Nephron (organoid): ENCODE data around the gene RDH14.

Source experiments
- H3K27ac Mint-ChIP-seq, 3 experiments: 2 replicates each; pipeline ENCODE4 v1.8.0; 2020; ENCODE audit warnings: mixed read lengths in 3 of 3, mild to moderate bottlenecking in 2 of 3, moderate library complexity in 1 of 3
- H3K27me3 Mint-ChIP-seq: 2 replicates; pipeline ENCODE4 v1.8.0; 2021; ENCODE audit warnings: low read depth, mild to moderate bottlenecking, moderate library complexity, mixed read lengths
- H3K36me3 Mint-ChIP-seq: 2 replicates; pipeline ENCODE4 v1.8.0; 2020; ENCODE audit warnings: low read depth, mixed read lengths
- H3K4me1 Mint-ChIP-seq: 2 replicates; pipeline ENCODE4 v1.8.0; 2020; ENCODE audit warnings: mixed read lengths
- H3K4me3 Mint-ChIP-seq, 3 experiments: 2 replicates each; pipeline ENCODE4 v1.8.0; 2020; ENCODE audit warnings: mild to moderate bottlenecking in 3 of 3, mixed read lengths in 3 of 3, moderate library complexity in 2 of 3
- H3K9me3 Mint-ChIP-seq: 2 replicates; pipeline ENCODE4 v1.8.0; 2020; ENCODE audit warnings: mixed read lengths
- CTCF ChIP-seq, 3 experiments: fragments of 200-600 bp; sonication (generic); IDR thresholded peaks; one replicate each; pipeline ENCODE4 v1.5.0; 2021; ENCODE audit warnings: antibody characterized with exemption in 3 of 3; ENCODE audit not compliant: unreplicated experiment in 3 of 3

The RDH14 gene

GRCh38 chr2:18584608-18584954 lies 24.1 kb upstream of the RDH14 start:
- no peak for TF ChIP-seq CTCF (IDR thresholded peaks at IDR 0.05; ENCODE audit: unreplicated experiment in 3 of 3)
- no peak overlapping the region for H3K27ac Mint-ChIP-seq
- no peaks in the 10 kb centered on the region for H3K4me1 Mint-ChIP-seq
- peaks cover 20% of the 10 kb centered on the region for H3K36me3 Mint-ChIP-seq
- H3K4me3 Mint-ChIP-seq: no peak overlapping the region
- H3K27me3 Mint-ChIP-seq: peaks cover 4% of the 10 kb centered on the region
- H3K9me3 Mint-ChIP-seq: peaks cover 19% of the 10 kb centered on the region

GRCh38 chr2:18583905-18584607 lies 23.6 kb upstream of the RDH14 start:
- Mint-ChIP-seq H3K4me3 (no peak overlapping the region), H3K9me3 (peaks cover 25% of the 10 kb centered on the region), H3K27ac (no peak overlapping the region), H3K27me3 (peaks cover 4% of the 10 kb centered on the region), H3K4me1 (no peaks in the 10 kb centered on the region), H3K36me3 (peaks cover 20% of the 10 kb centered on the region)
- TF ChIP-seq CTCF (IDR thresholded peaks at IDR 0.05; ENCODE audit: unreplicated experiment in 3 of 3): no peak

GRCh38 chr2:18580606-18581005 lies 20.2 kb upstream of the RDH14 start:
- Mint-ChIP-seq H3K4me3 (no peak overlapping the region), H3K27me3 (no peaks in the 10 kb centered on the region), H3K4me1 (no peaks in the 10 kb centered on the region), H3K36me3 (peaks cover 25% of the 10 kb centered on the region), H3K27ac (no peak overlapping the region), H3K9me3 (peaks cover 28% of the 10 kb centered on the region)
- no peak for TF ChIP-seq CTCF (IDR thresholded peaks at IDR 0.05; ENCODE audit: unreplicated experiment in 3 of 3)

- H3K36me3 Mint-ChIP-seq: peaks cover 15% of the 10 kb centered on the region
- no peak for TF ChIP-seq CTCF (IDR thresholded peaks at IDR 0.05; ENCODE audit: unreplicated experiment in 3 of 3)
- H3K27me3 Mint-ChIP-seq: no peaks in the 10 kb centered on the region
- H3K4me1 Mint-ChIP-seq: no peaks in the 10 kb centered on the region
- H3K27ac Mint-ChIP-seq: no peak overlapping the region
- H3K4me3 Mint-ChIP-seq: no peak overlapping the region
- H3K9me3 Mint-ChIP-seq: peaks cover 22% of the 10 kb centered on the region
These were observed 17.6 kb upstream of the RDH14 start for GRCh38 chr2:18578033-18578432.

GRCh38 chr2:18566145-18566769 lies 5.8 kb upstream of the RDH14 start:
- no peak overlapping the region for H3K4me3 Mint-ChIP-seq

More at GRCh38 chr2:18566145-18566769, 5.8 kb upstream of the RDH14 start:
- Mint-ChIP-seq H3K27me3 (no peaks in the 10 kb centered on the region), H3K9me3 (peaks cover 40% of the 10 kb centered on the region), H3K4me1 (no peaks in the 10 kb centered on the region), H3K27ac (no peak overlapping the region), H3K36me3 (peaks cover 46% of the 10 kb centered on the region)
- TF ChIP-seq CTCF (IDR thresholded peaks at IDR 0.05; ENCODE audit: unreplicated experiment in 3 of 3): no peak
